Subcutaneous preadipocyte (primary cell): ENCODE measurements around the gene TRIM27. TPM values are rescaled to one million over a fixed set of nuclear protein-coding genes. Genes with fewer than 3 reads are reported as not detected.

Source experiments
- small RNA-seq: library from RNA; depleted of rRNA; stranded (forward); fragments of <200 nt; gene quantifications from one replicate; pipeline ENCODE3, GENCODE V24; 2012
- total RNA-seq: library from RNA; depleted of rRNA; stranded (reverse); fragments of >200 nt; gene quantifications from 2 replicates; pipeline ENCODE4 v1.2.3, GENCODE V29; 2012

The TRIM27 gene
- 59.2 and 72.5 TPM in 2 replicates for total RNA-seq

GRCh38 chr6:28923318-28924102 lies at the start of gene TRIM27:
Gene TRIM27 (minus strand): TSS chr6:28923985. CDS start chr6:28923632, 353 bp downstream.

Small RNAs within 50 kb of the gene (small RNA-seq; reads per million reads assigned to genes)
- not detected for gene RNU6-930P

Other genes starting within 250 kb of the TRIM27 start
- 0.98 and 1.1 TPM in 2 replicates for gene ZNF311, start 81.3 kb upstream of the TRIM27 start, total RNA-seq
- not detected in 2 replicates for gene OR2W1, start 121.2 kb upstream of the TRIM27 start, total RNA-seq
- gene OR2B3, start 163.3 kb upstream of the TRIM27 start, total RNA-seq, result not detected in 2 replicates
- not detected in 2 replicates for gene OR2J1, start 175.5 kb upstream of the TRIM27 start, total RNA-seq
- gene OR2J3, start 184.1 kb upstream of the TRIM27 start, total RNA-seq, result not detected in 2 replicates
- gene OR2J2, start 246.9 kb upstream of the TRIM27 start, total RNA-seq, result not detected in 2 replicates